GM23338 (cell line): ENCODE data around the gene ULK2. TPM values are rescaled to one million over a fixed set of nuclear protein-coding genes. Genes with fewer than 3 reads are reported as not detected.

Experiments used
- ATAC-seq: fragments of 200-7000 bp; cut with Tn5 transposase; 3 replicates; pipeline ENCODE4 v1.9.1; 2020
- DNase-seq: peaks from one replicate; pipeline ENCODE4 v3.0.0-alpha.2; 2015; ENCODE audit warnings: low spot score
- H2AFZ ChIP-seq: fragments of 200-600 bp; sonication (generic); 2 replicates; pipeline ENCODE4 v1.8.0; 2016; ENCODE audit warnings: antibody characterized with exemption, mild to moderate bottlenecking, moderate library complexity
- H3F3A ChIP-seq: fragments of 200-600 bp; sonication (generic); replicated peaks from 2 replicates; pipeline ENCODE4 v1.8.0; 2017; ENCODE audit warnings: antibody characterized with exemption, mixed run types, low read depth
- H3K27ac ChIP-seq: fragments of 200-600 bp; sonication (generic); 2 replicates; pipeline ENCODE4 v1.6.1; 2016; ENCODE audit warnings: low read depth
- H3K27me3 ChIP-seq: fragments of 200-600 bp; sonication (generic); 2 replicates; pipeline ENCODE4 v1.8.0; 2016; ENCODE audit warnings: mild to moderate bottlenecking, mixed run types, moderate library complexity; ENCODE audit not compliant: insufficient read depth
- H3K36me3 ChIP-seq: fragments of 200-600 bp; sonication (generic); 2 replicates; pipeline ENCODE4 v1.8.0; 2016; ENCODE audit warnings: mild to moderate bottlenecking; ENCODE audit not compliant: insufficient read depth
- H3K4me1 ChIP-seq: fragments of 200-600 bp; sonication (generic); 2 replicates; pipeline ENCODE4 v1.8.0; 2016; ENCODE audit warnings: mild to moderate bottlenecking, moderate library complexity; ENCODE audit not compliant: insufficient read depth
- H3K4me2 ChIP-seq: fragments of 200-600 bp; sonication (generic); 2 replicates; pipeline ENCODE4 v1.7.1; 2017; ENCODE audit warnings: mixed run types
- H3K4me3 ChIP-seq: fragments of 200-600 bp; sonication (generic); 2 replicates; pipeline ENCODE4 v1.6.1; 2016; ENCODE audit warnings: mixed run types
- H3K79me2 ChIP-seq: fragments of 200-600 bp; sonication (generic); replicated peaks from 2 replicates; pipeline ENCODE4 v1.8.0; 2017; ENCODE audit warnings: mild to moderate bottlenecking; ENCODE audit not compliant: insufficient read depth
- H3K9me2 ChIP-seq: fragments of 200-600 bp; sonication (generic); 2 replicates; pipeline ENCODE4 v1.8.0; 2017; ENCODE audit not compliant: insufficient read depth
- H4K20me1 ChIP-seq: fragments of 200-600 bp; sonication (generic); replicated peaks from 2 replicates; pipeline ENCODE4 v1.8.0; 2017; ENCODE audit warnings: mild to moderate bottlenecking; ENCODE audit not compliant: insufficient read depth
- H3K27ac Mint-ChIP-seq: 2 replicates; pipeline ENCODE4 v1.8.0; 2020; ENCODE audit warnings: inconsistent platforms, mild to moderate bottlenecking, moderate library complexity, mixed read lengths
- H3K27me3 Mint-ChIP-seq: 3 replicates; pipeline ENCODE4 v1.8.0; 2022; ENCODE audit warnings: low read depth, mild to moderate bottlenecking, moderate library complexity, mixed read lengths, inconsistent platforms; ENCODE audit not compliant: insufficient read depth, poor library complexity
- H3K36me3 Mint-ChIP-seq: 3 replicates; pipeline ENCODE4 v1.8.0; 2021; ENCODE audit warnings: low read depth, mild to moderate bottlenecking, inconsistent platforms, moderate library complexity, mixed read lengths
- H3K4me1 Mint-ChIP-seq: 3 replicates; pipeline ENCODE4 v1.8.0; 2020; ENCODE audit warnings: mild to moderate bottlenecking, inconsistent platforms, mixed read lengths
- H3K4me3 Mint-ChIP-seq: 3 replicates; pipeline ENCODE4 v1.8.0; 2021; ENCODE audit warnings: moderate library complexity, mild to moderate bottlenecking, inconsistent platforms, mixed read lengths
- H3K9me3 Mint-ChIP-seq: 3 replicates; pipeline ENCODE4 v1.8.0; 2020; ENCODE audit warnings: moderate library complexity, mild to moderate bottlenecking, inconsistent platforms, mixed read lengths
- CREB1 ChIP-seq: fragments of 250-450 bp; sonication (Bioruptor Pico); IDR thresholded peaks from 2 replicates; pipeline ENCODE4 v1.5.0; 2020; ENCODE audit warnings: low read depth, mild to moderate bottlenecking, moderate library complexity
- CTCF ChIP-seq, 2 experiments: fragments of 200-600 bp in 1 of 2; sonication (generic) in 1 of 2; conservative IDR thresholded peaks; 2 replicates each; pipeline versions ENCODE4 v1.5.1 to v1.6.1; 2016 to 2017; ENCODE audit warnings: antibody characterized with exemption in 2 of 2, low read depth in 2 of 2, mild to moderate bottlenecking in 2 of 2, moderate library complexity in 1 of 2
- ETS1 ChIP-seq: IDR thresholded peaks from 2 replicates; pipeline ENCODE4 v1.6.1; 2016; ENCODE audit warnings: antibody characterized with exemption
- EZH2 ChIP-seq: fragments of 200-600 bp; sonication (generic); IDR thresholded peaks from one replicate; pipeline ENCODE4 v1.8.0; 2017; ENCODE audit warnings: antibody characterized with exemption, mild to moderate bottlenecking, low read depth; ENCODE audit not compliant: unreplicated experiment
- EZH2phosphoT487 ChIP-seq: fragments of 200-600 bp; sonication (generic); IDR thresholded peaks from one replicate; pipeline ENCODE4 v1.8.1; 2018; ENCODE audit warnings: antibody characterized with exemption; ENCODE audit not compliant: unreplicated experiment
- JUNB ChIP-seq: IDR thresholded peaks from one replicate; pipeline ENCODE4 v1.6.1; 2016; ENCODE audit warnings: antibody characterized with exemption; ENCODE audit not compliant: unreplicated experiment
- NANOG ChIP-seq: IDR thresholded peaks from 2 replicates; pipeline ENCODE4 v1.6.1; 2016; ENCODE audit warnings: antibody characterized with exemption, borderline replicate concordance
- POLR2AphosphoS5 ChIP-seq: IDR thresholded peaks from 2 replicates; pipeline ENCODE4 v1.6.1; 2016; ENCODE audit warnings: antibody characterized with exemption, low read depth
- REST ChIP-seq: IDR thresholded peaks from one replicate; pipeline ENCODE4 v1.6.1; 2018; ENCODE audit warnings: antibody characterized with exemption; ENCODE audit not compliant: unreplicated experiment
- STAT1 ChIP-seq: IDR thresholded peaks from one replicate; pipeline ENCODE4 v1.6.1; 2016; ENCODE audit warnings: antibody characterized with exemption; ENCODE audit not compliant: unreplicated experiment
- ZNF114 ChIP-seq: fragments of 250-450 bp; sonication (Bioruptor Pico); IDR thresholded peaks from 2 replicates; pipeline ENCODE4 v1.5.0; 2020; ENCODE audit warnings: mild to moderate bottlenecking, moderate library complexity
- ZNF331 ChIP-seq: fragments of 250-450 bp; sonication (Bioruptor Pico); IDR thresholded peaks from 2 replicates; pipeline ENCODE4 v1.5.0; 2020; ENCODE audit warnings: low read depth, mild to moderate bottlenecking, moderate library complexity
- ZNF462 ChIP-seq: fragments of 250-450 bp; sonication (Bioruptor Pico); IDR thresholded peaks from 2 replicates; pipeline ENCODE4 v1.5.0; 2020; ENCODE audit warnings: mild to moderate bottlenecking, moderate library complexity
- polyA plus RNA-seq: library from polyadenylated mRNA; unstranded; fragments of >200 nt; fragmentation: Nextera tagmentation; extraction: Ambion mirVana; gene quantifications from 2 replicates; pipeline ENCODE4 v1.2.1, GENCODE V29; 2016
- total RNA-seq: library from RNA; depleted of rRNA; stranded (reverse); fragments of >200 nt; shearing (Covaris generic); gene quantifications from 2 replicates; pipeline ENCODE4 v1.2.3, GENCODE V29; 2014

The ULK2 gene
- total and polyA plus RNA-seq, 2 experiments from 2014 or later: 1.6 to 3.0 TPM

- Mint-ChIP-seq H3K9me3 (no peaks in the 10 kb centered on the region), H3K36me3 (no peaks in the 10 kb centered on the region), H3K27ac (no peak overlapping the region), H3K4me1 (no peaks in the 10 kb centered on the region), H3K27me3 (peaks cover 5% of the 10 kb centered on the region), H3K4me3 (no peak overlapping the region)
- Histone ChIP-seq H3K36me3 (no peaks in the 10 kb centered on the region), H3K4me1 (no peaks in the 10 kb centered on the region), H3K79me2 (no peaks in the 10 kb centered on the region), H3K27me3 (no peaks in the 10 kb centered on the region), H3K4me2 (no peak overlapping the region), H3K9me2 (no peaks in the 10 kb centered on the region), H3K27ac (no peak overlapping the region), H3K4me3 (no peak overlapping the region), H4K20me1 (no peaks in the 10 kb centered on the region), H3F3A (no peaks in the 10 kb centered on the region), H2AFZ (no peak overlapping the region)
- ATAC-seq (no peak), DNase-seq (no peak)
- no peak for TF ChIP-seq ZNF462 (CRISPR knock-in tag)
- no peak for TF ChIP-seq POLR2AphosphoS5
- no peak for TF ChIP-seq REST
- no peak for TF ChIP-seq EZH2phosphoT487
- TF ChIP-seq CTCF (conservative IDR thresholded peaks at IDR 0.05; ENCODE audit: low read depth in 2 of 2): no peak
- no peak for TF ChIP-seq STAT1
- no peak for TF ChIP-seq EZH2
- TF ChIP-seq JUNB: no peak
- TF ChIP-seq ZNF114 (CRISPR knock-in tag): no peak
- TF ChIP-seq NANOG: no peak
- no peak for TF ChIP-seq ZNF331 (CRISPR knock-in tag)
- no peak for TF ChIP-seq ETS1
- no peak for TF ChIP-seq CREB1
These were observed 96.6 kb downstream of the ULK2 start for GRCh38 chr17:19770985-19771735.
